C4-2B (cell line): Measurements from ENCODE around the gene TRIO.

ENCODE experiments used
- ZFX ChIP-seq: fragments of 450-650 bp; IDR thresholded peaks from 2 replicates; pipeline ENCODE4 v1.6.1; 2017
- TF ChIP-seq, protein P1 (sequence below): fragments of 450-650 bp; conservative IDR thresholded peaks from 2 replicates; pipeline ENCODE4 v1.5.1; 2017; ENCODE audit warnings: mild to moderate bottlenecking

DNA sequence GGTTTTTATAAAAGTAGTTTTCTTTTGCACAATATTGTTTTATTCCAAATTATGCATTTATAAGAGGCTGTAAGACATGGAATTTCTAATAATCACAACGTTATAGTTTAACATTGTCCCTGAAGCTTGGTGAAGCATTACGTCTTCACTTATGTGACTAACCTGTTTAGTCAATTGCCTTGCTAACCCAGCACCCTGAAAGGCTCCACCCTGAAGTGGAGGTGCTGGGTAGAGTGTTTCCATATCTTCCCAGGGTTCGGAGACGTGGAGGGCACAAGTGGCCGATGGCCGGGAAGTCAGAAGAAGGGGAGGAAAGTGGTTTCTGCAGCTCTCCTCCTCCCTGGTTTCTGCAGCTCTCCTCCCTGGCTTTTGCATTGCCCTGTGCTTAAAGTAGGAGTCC, 83.4 kb downstream of the TRIO start:
- TF ChIP-seq, protein P1, sequence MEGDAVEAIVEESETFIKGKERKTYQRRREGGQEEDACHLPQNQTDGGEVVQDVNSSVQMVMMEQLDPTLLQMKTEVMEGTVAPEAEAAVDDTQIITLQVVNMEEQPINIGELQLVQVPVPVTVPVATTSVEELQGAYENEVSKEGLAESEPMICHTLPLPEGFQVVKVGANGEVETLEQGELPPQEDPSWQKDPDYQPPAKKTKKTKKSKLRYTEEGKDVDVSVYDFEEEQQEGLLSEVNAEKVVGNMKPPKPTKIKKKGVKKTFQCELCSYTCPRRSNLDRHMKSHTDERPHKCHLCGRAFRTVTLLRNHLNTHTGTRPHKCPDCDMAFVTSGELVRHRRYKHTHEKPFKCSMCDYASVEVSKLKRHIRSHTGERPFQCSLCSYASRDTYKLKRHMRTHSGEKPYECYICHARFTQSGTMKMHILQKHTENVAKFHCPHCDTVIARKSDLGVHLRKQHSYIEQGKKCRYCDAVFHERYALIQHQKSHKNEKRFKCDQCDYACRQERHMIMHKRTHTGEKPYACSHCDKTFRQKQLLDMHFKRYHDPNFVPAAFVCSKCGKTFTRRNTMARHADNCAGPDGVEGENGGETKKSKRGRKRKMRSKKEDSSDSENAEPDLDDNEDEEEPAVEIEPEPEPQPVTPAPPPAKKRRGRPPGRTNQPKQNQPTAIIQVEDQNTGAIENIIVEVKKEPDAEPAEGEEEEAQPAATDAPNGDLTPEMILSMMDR, result no peak
- TF ChIP-seq ZFX, result no peak
